ENCODE measurements around the gene QRICH2. TPM values are rescaled to one million over a fixed set of nuclear protein-coding genes. Genes with fewer than 3 reads are reported as not detected.

The QRICH2 gene
- total and polyA plus RNA-seq, 9 of the 15 experiments (the other 6 are each of a cell fraction or from before 2014, with no cell fraction given): 0.03 to 1.6 (median 0.81) TPM

- TF ChIP-seq KDM2B (CRISPR knock-in tag; IDR thresholded peaks at IDR 0.05) (0 out of 2 replicates have a peak, but pooled peaks have one; percentile 53), HIVEP1 (CRISPR knock-in tag; IDR thresholded peaks at IDR 0.05) (no peak), ESRRB (CRISPR knock-in tag; IDR thresholded peaks at IDR 0.05; ENCODE audit: borderline replicate concordance) (no peak), XRCC5 (IDR thresholded peaks at IDR 0.05; ENCODE audit: low read depth, low read length) (peak; percentile 89), ZNF444 (CRISPR knock-in tag; IDR thresholded peaks at IDR 0.05) (no peak), ATF7 (IDR thresholded peaks at IDR 0.05) (peak; percentile 87), SIX5 (IDR thresholded peaks at IDR 0.05; ENCODE audit: borderline replicate concordance in 1 of 2, insufficient read depth in 1 of 2, low read depth in 1 of 2, low read length in 2 of 2) (peak; percentile 49 to 50; a peak in 3 of 4 replicates), SRSF9 (IDR thresholded peaks at IDR 0.05; ENCODE audit: borderline replicate concordance, low read depth, low read length) (no peak), NCOA2 (IDR thresholded peaks at IDR 0.05; ENCODE audit: partially characterized antibody in 2 of 2) (no peak), ZNF551 (CRISPR knock-in tag; IDR thresholded peaks at IDR 0.05) (no peak), ZNF197 (CRISPR knock-in tag; IDR thresholded peaks at IDR 0.05; ENCODE audit: low read depth) (peak; percentile 97), ZNF174 (CRISPR knock-in tag; IDR thresholded peaks at IDR 0.05) (no peak), TCFL5 (CRISPR knock-in tag; conservative IDR thresholded peaks at IDR 0.05) (no peak), ZFX (CRISPR knock-in tag; IDR thresholded peaks at IDR 0.05) (peak; percentile 79), HNRNPL (IDR thresholded peaks at IDR 0.05; ENCODE audit: low read depth, low read length) (peak; percentile 81), TCF7 (IDR thresholded peaks at IDR 0.05; ENCODE audit: borderline replicate concordance) (no peak), DNMT1 (IDR thresholded peaks at IDR 0.05) (no peak), HMG20A (CRISPR knock-in tag; conservative IDR thresholded peaks at IDR 0.05) (no peak), SETDB1 (IDR thresholded peaks at IDR 0.05; ENCODE audit: low read length) (no peak), TBL1XR1 (IDR thresholded peaks at IDR 0.05; ENCODE audit: low read length in 2 of 2) (peak in 1 of 2 experiments; percentile 7; a peak in 1 of 4 replicates), HLTF (IDR thresholded peaks at IDR 0.05) (no peak)
- TF ChIP-seq, protein P1, sequence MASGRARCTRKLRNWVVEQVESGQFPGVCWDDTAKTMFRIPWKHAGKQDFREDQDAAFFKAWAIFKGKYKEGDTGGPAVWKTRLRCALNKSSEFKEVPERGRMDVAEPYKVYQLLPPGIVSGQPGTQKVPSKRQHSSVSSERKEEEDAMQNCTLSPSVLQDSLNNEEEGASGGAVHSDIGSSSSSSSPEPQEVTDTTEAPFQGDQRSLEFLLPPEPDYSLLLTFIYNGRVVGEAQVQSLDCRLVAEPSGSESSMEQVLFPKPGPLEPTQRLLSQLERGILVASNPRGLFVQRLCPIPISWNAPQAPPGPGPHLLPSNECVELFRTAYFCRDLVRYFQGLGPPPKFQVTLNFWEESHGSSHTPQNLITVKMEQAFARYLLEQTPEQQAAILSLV (tag; IDR thresholded peaks at IDR 0.05): no peak
- TF ChIP-seq, protein P2, sequence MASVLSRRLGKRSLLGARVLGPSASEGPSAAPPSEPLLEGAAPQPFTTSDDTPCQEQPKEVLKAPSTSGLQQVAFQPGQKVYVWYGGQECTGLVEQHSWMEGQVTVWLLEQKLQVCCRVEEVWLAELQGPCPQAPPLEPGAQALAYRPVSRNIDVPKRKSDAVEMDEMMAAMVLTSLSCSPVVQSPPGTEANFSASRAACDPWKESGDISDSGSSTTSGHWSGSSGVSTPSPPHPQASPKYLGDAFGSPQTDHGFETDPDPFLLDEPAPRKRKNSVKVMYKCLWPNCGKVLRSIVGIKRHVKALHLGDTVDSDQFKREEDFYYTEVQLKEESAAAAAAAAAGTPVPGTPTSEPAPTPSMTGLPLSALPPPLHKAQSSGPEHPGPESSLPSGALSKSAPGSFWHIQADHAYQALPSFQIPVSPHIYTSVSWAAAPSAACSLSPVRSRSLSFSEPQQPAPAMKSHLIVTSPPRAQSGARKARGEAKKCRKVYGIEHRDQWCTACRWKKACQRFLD (CRISPR knock-in tag; IDR thresholded peaks at IDR 0.05): peak; percentile 76
Measured at GRCh38 chr17:76353599-76354316, 45.7 kb upstream of the QRICH2 start, which contains the start of gene PRPSAP1 (continued).

Data from K562 (cell line).